ENCODE results near the gene PYGB. TPM values are rescaled to one million over a fixed set of nuclear protein-coding genes. Genes with fewer than 3 reads are reported as not detected.
A peak's percentile ranks its signal among the peaks of the same experiment; 100 is the strongest.

Gene PYGB
- total RNA-seq, result 30.6 and 30.8 TPM in 2 replicates
- total RNA-seq (2013), result 19.8 TPM
- 21.9 and 22.5 TPM in 2 replicates for polyA plus RNA-seq
- 23.5 and 28.0 TPM in 2 replicates for polyA minus RNA-seq

DNA sequence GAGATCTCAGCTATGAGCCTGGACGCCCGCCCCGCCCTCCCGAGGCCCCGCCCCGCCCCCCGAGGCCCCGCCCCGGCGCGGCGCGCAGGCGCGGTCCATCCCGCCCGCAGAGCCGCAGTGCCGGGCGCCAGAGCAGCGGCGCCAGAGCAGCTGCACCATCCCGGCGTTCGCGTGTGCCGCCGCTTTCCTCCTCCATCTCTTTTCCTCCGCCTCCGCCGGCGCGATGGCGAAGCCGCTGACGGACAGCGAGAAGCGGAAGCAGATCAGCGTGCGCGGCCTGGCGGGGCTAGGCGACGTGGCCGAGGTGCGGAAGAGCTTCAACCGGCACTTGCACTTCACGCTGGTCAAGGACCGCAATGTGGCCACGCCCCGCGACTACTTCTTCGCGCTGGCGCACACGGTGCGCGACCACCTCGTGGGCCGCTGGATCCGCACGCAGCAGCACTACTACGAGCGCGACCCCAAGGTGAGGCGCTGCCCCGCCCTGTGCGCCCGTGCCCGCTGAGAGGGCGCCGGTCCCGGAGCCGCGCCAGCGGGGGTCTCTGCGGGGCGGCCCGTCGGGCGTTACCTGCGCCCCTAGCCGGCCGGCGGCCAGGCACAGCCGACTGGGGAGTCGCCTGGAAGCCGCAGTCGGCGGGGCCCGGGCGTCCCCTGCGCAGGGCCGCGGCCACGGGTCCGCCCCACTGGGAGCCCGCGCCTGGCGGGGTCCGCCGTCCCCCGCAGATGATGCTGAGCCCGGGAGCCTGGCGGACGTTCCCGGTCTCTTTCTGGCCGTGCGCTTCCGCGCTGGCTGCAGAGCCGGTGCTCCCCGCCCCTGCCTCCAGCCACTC is at the start of gene PYGB:
Gene PYGB, plus strand, starts transcription at position 130 of the 830 bp plus-strand sequence. Its CDS starts 94 bp downstream, at position 224.
- no peak for TF ChIP-seq EZH2 (IDR thresholded peaks at IDR 0.05; ENCODE audit: borderline replicate concordance, insufficient read depth, low read depth, low read length, poor library complexity, severe bottlenecking)
- TF ChIP-seq CTCF (IDR thresholded peaks at IDR 0.05), result no peak
- intact Hi-C loops (cut with micrococcal nuclease), result loop anchor here (1.0 to 5.0 kb wide), 8 partner anchors 34 to 1891 kb away; partner anchors contain the start of genes ABHD12, ACSS1, ENTPD6 and GINS1

More for the DNA sequence above, at the start of gene PYGB:
- Mint-ChIP-seq H3K27me3 (peaks cover 12% of the 10 kb centered on the region), H3K9me3 (ENCODE audit: insufficient read depth) (peaks cover 6% of the 10 kb centered on the region), H3K27ac (peak within 1 kb of the TSS; percentile 88), H3K4me1 (peaks cover 31% of the 10 kb centered on the region), H3K4me3 (peak within 1 kb of the TSS; percentile 96)
- Histone ChIP-seq H2AFZ (ENCODE audit: insufficient read depth, low read depth, low read length, poor library complexity, severe bottlenecking) (peak within 1 kb of the TSS; percentile 100), H3K9ac (ENCODE audit: low read length) (peak within 1 kb of the TSS; percentile 87), H3K79me2 (ENCODE audit: control insufficient read depth, insufficient read depth, low read length) (peaks cover 38% of the 10 kb centered on the region), H3K27me3 (replicated peaks in 1 of 4; ENCODE audit: control extremely low read depth in 1 of 4, control insufficient read depth in 3 of 4, insufficient read depth in 4 of 4, low read length in 3 of 4) (peaks cover 0 to 9% (median 3%) of the 10 kb centered on the region in 4 experiments), H3K36me3 (replicated peaks in 1 of 2; ENCODE audit: control extremely low read depth in 1 of 2, control insufficient read depth in 1 of 2, extremely low read depth in 1 of 2, insufficient read depth in 2 of 2, low read length in 1 of 2) (peaks cover 1 to 2% of the 10 kb centered on the region in 2 experiments), H3K27ac (ENCODE audit: low read length in 2 of 2) (peak within 1 kb of the TSS in 1 of 2 donors; percentile 55), H3K4me2 (replicated peaks; ENCODE audit: low read depth, low read length, poor library complexity, severe bottlenecking) (peak within 1 kb of the TSS; percentile 86), H3K4me1 (ENCODE audit: control insufficient read depth in 2 of 2, insufficient read depth in 2 of 2, low read length in 2 of 2) (peaks cover 18 to 21% of the 10 kb centered on the region in 2 donors), H3K4me3 (ENCODE audit: control extremely low read depth in 1 of 5, extremely low read depth in 1 of 5, insufficient read depth in 1 of 5, low read depth in 2 of 5, low read length in 4 of 5) (peak within 1 kb of the TSS; percentile 11 to 96 (median 88)), H4K20me1 (ENCODE audit: control insufficient read depth, insufficient read depth, low read length, poor library complexity, severe bottlenecking) (no peaks in the 10 kb centered on the region), H3K9me3 (ENCODE audit: control extremely low read depth in 1 of 3, control insufficient read depth in 2 of 3, insufficient read depth in 1 of 3, low read length in 2 of 3) (peaks cover 0 to 5% (median 0%) of the 10 kb centered on the region in 3 donors)
- ChIA-PET CTCF (interaction anchor here (1.0 to 1.6 kb wide), 5 partner anchors 62 to 190 kb away, joined by 3 to 4 read pairs (median 4); partner anchors contain the start of gene ACSS1), POLR2A (interaction anchor here (0.6 kb wide), 1 partner anchor 144 kb away, joined by 4 read pairs; no protein-coding TSS in a partner anchor)
- under 1% methylated on average over 113 of the region's 113 CpGs for WGBS (ENCODE audit: insufficient coverage)
- DNase-seq, result peak; percentile 84
- peak; percentile 87 for ATAC-seq (ENCODE audit: low read depth)

Data from B cell (primary cell).